NCI-H2171 (cell line): ENCODE results near the gene ZBTB16.

Experiments used
- DNase-seq: peaks from one replicate; lab custom pipeline; 2025; lab: John Stamatoyannopoulos, UW

The ZBTB16 gene

DNA sequence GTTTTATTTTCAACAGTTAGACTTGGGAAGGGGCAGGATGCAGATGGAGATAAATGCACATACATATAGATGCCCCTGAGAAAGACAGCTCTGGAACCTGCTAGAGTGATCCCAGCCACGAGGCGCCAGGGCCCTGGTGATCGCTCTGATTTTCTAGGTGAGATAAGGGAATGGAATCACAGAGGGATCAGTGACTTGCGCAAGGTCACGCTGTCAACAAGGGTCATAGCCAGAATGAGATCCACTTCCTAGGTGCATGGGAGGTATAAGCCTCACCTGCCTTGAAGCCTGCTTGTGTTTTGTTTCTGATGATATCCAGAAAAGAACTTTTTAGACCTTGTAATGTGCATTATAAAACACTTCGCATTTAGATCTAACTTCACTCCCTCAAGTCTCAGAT lies 47.5 kb downstream of the ZBTB16 start:
- no peak for DNase-seq

DNA sequence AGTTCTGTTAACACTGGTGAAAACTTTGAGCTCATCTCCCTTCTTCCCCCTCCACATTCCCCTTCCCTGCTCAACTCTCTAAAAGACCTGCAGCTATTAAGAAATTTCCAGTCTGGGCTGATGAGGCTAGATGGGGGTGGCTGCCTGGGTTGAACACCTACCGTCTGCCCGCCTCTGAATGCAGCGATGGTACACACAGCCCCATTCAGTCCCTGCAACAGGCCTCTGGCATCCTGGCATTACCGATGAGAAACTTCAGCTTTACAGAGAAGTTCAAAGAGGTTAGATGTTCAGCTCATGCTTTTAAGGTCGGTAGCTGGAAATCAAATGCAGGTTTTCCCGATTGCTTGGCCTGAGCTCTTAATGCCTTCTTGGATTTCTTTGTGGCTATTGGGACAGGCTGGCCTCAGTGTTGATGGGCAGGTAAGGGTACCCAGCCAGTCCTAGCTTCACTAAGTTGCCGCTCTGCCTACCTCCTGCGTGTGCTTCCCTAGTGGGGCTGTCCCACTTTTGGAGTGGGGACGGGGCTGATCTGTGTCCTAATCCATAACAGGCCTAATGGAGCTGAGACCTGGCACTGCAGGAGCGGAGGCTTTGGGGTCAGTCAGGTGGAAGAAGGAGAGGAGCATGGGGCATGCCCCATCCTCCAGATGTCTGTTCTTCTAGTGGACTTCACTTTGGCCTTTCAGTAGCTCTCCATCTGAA lies 49.1 kb downstream of the ZBTB16 start:
- no peak for DNase-seq

- DNase-seq, result no peak
These were observed 49.9 kb downstream of the ZBTB16 start for GRCh38 chr11:114109206-114110090.

DNA sequence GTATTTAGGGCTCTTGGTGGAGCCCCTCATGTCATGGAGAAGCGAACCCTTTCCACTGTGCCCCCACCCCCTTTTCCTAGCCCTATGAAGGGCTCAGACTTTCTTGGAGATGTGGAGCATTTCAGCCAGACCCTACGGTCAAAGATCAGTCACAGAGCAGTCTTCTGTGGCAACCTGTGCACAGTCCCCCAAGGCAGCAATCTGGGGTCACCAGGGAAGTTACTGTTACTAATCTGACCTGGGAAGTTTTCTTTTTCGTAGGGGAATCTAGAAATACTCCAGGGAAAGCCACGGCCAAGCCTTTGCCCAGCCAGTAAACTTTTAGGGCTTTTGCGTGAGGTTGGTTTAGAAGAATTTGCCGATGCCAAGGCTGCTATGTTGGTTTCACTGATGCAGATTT lies 50.6 kb downstream of the ZBTB16 start:
- DNase-seq, result no peak

- DNase-seq, result no peak
These were observed 51.7 kb downstream of the ZBTB16 start for GRCh38 chr11:114110952-114111947.

DNA sequence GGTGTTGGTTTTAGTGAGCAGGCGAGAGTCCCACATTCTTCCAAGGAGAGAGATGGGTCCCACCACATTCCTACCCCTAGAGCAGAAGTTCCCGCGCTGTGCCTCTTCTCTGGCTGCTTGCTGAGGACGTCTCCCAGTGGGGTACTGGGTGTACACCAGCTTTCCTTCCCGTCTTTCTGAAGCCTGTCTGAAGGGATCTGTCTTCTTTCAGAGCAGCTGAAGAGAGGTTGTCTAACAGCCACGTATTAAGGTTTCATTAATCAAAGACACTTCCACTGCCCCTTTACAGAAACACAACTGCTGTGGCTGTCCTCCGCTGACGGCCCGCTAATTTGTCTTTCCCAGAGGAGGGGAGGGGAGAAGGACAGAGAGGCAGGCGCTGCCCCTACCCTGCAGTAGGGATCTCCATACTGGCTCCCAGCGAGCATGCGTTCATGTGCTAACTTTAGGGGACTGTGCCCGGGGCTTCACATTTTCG lies 56.0 kb downstream of the ZBTB16 start:
- no peak for DNase-seq

- DNase-seq, result no peak
These were observed 56.8 kb downstream of the ZBTB16 start for GRCh38 chr11:114116357-114116756.

GRCh38 chr11:114116800-114117199 lies 57.3 kb downstream of the ZBTB16 start:
- no peak for DNase-seq

GRCh38 chr11:114120606-114121005 lies 61.1 kb downstream of the ZBTB16 start:
- DNase-seq, result no peak

GRCh38 chr11:114121138-114121537 lies 61.6 kb downstream of the ZBTB16 start:
- no peak for DNase-seq

- no peak for DNase-seq
These were observed 62.4 kb downstream of the ZBTB16 start for GRCh38 chr11:114121804-114122504.

GRCh38 chr11:114122686-114123085 lies 63.2 kb downstream of the ZBTB16 start:
- DNase-seq, result no peak

DNA sequence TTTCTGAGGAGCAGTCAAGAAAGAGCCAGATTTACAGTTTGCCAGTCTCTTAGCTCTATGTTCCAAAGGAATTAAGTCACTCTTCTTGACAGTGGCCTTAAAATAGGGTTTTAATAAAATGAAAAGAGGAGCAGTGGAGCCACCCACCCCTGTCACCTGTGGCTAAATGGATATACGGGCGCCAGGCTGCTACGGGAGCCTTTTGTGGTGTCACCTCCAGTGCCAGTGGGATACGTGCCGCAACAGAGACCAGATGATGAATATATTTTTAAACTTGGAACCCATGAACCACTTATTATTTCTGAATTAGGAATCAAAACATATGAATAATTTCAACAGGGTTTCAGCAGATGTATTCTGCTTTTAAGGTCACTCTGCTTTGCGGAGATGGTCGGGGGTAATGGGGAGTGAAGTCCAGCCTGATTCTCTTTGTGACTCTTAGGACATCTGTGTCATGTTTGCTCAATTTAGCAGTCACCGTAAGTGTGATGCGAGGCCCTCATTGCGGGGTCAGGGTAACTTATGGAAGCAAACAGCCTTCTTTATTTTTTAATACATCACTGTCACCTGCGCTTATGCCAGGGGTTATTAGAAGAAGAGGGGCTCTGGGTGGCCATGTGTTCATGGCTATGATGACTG lies 64.3 kb downstream of the ZBTB16 start:
- no peak for DNase-seq

DNA sequence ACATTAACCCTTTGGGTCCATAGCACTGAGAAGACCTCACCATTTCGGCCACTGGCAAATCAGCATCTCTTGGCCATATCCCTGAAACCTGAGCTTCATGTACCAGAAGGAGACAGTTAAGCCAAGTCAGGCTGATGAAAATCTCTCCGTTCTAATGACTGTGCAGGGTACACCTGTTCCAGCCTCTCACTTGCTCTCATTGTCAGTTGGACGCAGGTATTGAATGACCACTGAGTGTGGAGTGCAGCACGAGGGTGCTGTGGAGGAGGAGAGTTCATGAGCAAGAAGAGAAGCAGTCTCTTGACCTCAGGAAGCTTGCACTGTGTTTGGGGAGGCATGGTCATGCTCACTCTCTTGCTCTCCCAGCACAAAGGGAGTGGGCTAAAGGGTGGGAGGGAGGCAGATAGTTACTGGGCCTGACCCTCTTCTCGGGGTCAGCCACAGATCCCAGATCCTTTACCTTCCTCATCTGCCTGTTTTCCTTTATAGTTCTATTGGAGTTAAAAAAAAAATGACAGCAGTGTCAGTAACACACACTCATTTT lies 65.2 kb downstream of the ZBTB16 start:
- DNase-seq, result no peak

DNA sequence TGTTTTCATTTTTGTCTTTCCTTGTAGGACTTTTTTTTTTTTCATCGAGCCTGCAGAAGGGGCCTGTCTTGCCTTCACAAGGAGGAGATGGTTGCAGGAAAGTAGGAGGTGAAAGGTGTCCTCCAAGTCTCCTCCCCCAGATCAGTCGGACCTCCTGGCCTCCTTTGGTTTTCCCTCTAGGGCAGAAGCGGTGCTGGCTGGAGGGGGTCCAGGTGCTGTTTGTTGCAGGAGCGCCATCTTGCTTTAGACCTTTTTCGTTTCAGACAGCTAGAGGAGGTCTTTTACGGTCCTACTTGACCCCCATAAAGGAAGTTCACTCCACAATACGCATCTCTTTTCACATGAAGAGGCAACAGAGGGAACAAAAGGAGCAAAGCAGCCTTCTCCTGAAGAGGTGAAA lies 66.0 kb downstream of the ZBTB16 start:
- no peak for DNase-seq

DNA sequence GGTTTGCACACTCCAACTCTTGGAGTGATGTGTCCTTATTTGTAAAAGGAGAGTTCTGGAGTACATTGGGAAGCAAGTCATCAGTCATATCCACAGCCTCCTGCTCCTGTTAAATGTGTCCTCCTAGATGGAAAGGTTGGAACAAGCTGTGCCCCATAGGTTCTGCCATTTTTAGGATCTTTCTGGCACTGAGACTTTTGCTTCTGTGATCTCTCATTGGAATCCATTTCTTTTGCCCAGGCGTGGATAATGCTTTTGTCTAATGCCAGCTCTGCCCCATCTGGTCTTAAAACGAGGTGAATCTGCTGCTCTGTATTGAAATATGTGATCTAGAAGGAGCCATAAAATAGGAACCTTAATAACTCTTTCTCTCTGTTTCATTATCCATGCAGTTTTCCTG lies 66.4 kb downstream of the ZBTB16 start:
- no peak for DNase-seq

GRCh38 chr11:114128399-114128798 lies 68.9 kb downstream of the ZBTB16 start:
- no peak for DNase-seq

- no peak for DNase-seq
These were observed 69.6 kb downstream of the ZBTB16 start for GRCh38 chr11:114129142-114129541.

DNA sequence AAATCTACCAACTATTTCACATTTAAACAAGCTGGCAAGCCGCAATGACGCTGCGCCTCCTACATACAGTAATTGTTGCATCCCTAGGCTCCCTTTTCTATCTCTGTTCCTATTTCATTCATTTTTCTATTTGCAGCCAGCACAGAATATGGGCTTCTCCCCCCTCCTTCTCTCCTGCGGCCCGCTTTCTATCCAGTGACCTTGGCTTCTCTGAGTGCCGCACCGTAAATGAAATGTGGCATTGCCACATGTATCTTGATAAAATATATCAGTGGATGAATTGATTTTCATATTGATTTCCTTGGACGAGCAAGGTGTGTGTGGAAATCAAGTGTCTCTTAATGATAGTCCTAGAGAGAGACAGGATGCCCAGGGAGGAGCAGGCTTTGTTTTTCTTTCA lies 70.2 kb downstream of the ZBTB16 start:
- no peak for DNase-seq

- DNase-seq, result no peak
These were observed 70.6 kb downstream of the ZBTB16 start for GRCh38 chr11:114130115-114130576.
